RWPE1 (cell line): Measurements from ENCODE around the gene EEA1.
A peak's percentile ranks its signal among the peaks of the same experiment; 100 is the strongest.

Experiments
- CTCF ChIA-PET: fragments of 350-600 bp; sonication (Branson Sonifier 250); formaldehyde crosslinking; extraction: SDS; loops from one replicate; lab custom pipeline; 2021; lab: Yijun Ruan, JAX
- POLR2A ChIA-PET: fragments of 400-600 bp; formaldehyde crosslinking; extraction: SDS; loops from one replicate; lab custom pipeline; 2020; ENCODE audit warnings: antibody characterized with exemption; ENCODE audit not compliant: low non-redundant PET; lab: Yijun Ruan, JAX
- DNase-seq: peaks from one replicate; pipeline ENCODE4 v3.0.0; 2012; ENCODE audit warnings: low spot score
- H3K27ac ChIP-seq: fragments of 450-650 bp; 2 replicates; pipeline ENCODE4 v1.5.1; 2017
- TF ChIP-seq, protein P1 (sequence below): fragments of 450-650 bp; conservative IDR thresholded peaks from 2 replicates; pipeline ENCODE4 v1.5.1; 2017; ENCODE audit warnings: low read depth, mild to moderate bottlenecking

EEA1 gene

DNA sequence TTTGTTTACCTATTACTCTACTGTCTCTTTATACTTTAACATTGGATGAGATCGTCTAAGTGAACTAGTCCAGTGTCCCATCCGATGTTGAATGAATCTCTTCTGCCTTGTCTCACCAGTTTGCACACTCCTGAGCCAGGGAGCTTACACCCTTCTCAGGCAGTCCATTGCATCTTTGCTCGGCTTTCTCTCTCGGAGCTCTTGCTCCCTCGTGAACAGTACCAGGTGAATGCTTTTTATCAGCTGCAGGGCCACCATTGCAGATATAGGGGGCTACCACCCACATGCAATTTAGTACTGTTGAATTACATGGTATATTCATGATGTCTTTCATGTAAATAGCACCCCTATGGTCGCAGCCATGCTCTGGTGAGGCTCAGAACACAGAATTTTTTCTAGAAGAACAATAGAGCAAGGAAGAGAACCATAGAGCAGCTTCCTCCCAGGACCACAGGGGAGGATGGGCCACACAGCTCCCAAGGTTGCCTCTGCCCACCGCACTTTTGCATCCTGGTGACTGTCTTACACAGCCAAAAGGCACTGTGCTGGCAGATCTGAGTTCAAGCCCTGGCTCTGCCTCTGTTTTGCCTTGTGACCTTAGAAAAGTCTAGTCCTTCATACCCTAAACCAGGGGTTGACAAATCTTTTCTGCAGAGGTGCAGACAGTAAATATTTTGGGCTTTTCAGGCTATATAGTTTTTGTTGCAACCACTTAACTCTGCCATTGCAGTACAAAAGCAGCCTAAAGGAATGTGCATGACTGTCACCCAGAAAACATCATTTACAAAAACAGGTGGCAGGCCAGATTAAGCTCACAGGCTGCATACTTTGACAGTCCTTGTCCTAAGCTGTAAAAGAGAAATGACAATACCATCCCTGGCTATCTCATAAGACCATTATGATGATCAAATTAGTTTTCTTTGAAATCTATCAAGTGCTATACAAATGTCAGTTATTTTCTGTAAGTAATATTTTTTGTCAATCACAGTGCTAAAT, 190.9 kb downstream of the EEA1 start:
- DNase-seq = no peak
- CTCF ChIA-PET = interaction anchor here (0.6 to 0.7 kb wide), 2 partner anchors 21 to 859 kb away, joined by 3 to 4 read pairs; no protein-coding TSS in a partner anchor
- POLR2A ChIA-PET = no interaction called here
- TF ChIP-seq, protein P1, sequence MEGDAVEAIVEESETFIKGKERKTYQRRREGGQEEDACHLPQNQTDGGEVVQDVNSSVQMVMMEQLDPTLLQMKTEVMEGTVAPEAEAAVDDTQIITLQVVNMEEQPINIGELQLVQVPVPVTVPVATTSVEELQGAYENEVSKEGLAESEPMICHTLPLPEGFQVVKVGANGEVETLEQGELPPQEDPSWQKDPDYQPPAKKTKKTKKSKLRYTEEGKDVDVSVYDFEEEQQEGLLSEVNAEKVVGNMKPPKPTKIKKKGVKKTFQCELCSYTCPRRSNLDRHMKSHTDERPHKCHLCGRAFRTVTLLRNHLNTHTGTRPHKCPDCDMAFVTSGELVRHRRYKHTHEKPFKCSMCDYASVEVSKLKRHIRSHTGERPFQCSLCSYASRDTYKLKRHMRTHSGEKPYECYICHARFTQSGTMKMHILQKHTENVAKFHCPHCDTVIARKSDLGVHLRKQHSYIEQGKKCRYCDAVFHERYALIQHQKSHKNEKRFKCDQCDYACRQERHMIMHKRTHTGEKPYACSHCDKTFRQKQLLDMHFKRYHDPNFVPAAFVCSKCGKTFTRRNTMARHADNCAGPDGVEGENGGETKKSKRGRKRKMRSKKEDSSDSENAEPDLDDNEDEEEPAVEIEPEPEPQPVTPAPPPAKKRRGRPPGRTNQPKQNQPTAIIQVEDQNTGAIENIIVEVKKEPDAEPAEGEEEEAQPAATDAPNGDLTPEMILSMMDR = no peak
- H3K27ac ChIP-seq = no peak overlapping the region

DNA sequence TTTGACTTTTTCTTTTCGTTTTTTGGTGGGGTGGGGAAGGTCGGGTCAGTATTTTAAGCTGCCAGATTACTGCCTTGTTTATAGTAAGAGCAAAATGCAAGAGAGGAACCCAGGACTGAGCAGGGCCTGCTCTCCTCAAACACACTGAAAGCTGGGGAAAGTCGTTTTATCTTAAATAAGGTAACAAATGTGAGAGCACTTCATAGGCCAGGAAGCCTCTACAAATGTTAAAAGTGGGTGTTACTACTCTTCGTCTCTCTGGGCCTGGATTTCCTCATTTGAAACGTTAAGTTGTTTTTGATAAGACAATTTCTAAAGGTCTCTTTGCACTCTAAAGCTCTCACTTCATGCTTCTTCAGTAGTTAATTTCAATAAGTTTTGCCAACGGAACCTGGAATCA, 192.5 kb downstream of the EEA1 start:
- TF ChIP-seq, protein P1 = no peak
- ChIA-PET POLR2A (no interaction called here), CTCF (interaction anchor here (0.5 to 0.8 kb wide), 2 partner anchors 76 to 517 kb away, joined by 3 read pairs; no protein-coding TSS in a partner anchor)
- DNase-seq = no peak
- H3K27ac ChIP-seq = no peak overlapping the region

DNA sequence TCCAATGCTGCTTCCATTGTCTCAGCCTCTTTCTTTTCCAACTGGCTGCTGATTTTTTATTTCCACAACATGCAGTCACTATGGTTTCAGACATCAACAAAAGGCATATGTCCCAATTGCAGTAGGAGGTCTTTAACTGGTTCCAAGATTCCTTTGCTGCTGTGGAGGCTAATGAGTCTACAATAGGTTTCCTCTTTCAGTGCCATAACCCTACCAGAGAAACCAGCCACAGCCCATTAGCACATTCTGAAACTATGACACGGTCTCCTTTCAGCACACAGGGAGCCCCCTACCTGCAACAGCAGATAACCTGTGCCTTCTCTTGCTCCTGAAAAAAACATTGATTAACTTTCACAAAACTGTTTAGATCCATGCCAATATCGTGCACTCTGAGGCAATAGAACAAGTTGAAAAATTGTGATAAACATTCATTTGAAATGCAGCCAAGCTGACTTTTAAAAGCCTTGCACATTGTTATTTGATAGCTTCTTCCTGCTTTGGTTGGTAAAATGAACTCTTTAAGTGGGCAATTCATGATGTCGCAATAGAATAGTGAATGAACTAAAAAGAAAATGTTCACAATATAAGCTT, 193.9 kb downstream of the EEA1 start:
- peak; percentile 15 for DNase-seq
- TF ChIP-seq, protein P1 = no peak
- POLR2A ChIA-PET = no interaction called here
- CTCF ChIA-PET = interaction anchor here (0.6 kb wide), 2 partner anchors 711 to 1096 kb away, joined by 3 to 4 read pairs; no protein-coding TSS in a partner anchor
- H3K27ac ChIP-seq = peak overlapping the region; percentile 59

DNA sequence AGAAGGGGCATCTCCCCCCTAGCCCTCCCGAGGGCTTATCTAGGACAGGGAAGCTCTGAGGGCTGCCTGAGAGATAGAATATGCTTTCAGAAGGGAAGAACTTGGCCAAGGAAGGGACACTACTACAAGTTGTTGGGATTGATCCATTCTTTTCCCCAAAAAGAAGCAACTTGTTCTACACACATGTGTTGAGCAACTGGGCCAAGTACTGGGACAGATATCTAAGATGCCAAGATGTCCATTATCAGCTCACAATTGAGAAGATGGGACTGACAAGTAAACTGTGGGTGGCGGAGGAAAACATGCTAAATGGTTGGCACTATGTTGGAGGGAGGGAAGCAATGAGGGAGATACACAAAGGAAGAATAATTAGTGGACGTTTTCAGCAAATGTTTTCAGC, 195.4 kb downstream of the EEA1 start:
- TF ChIP-seq, protein P1 = no peak
- ChIA-PET POLR2A (no interaction called here), CTCF (no interaction called here)
- no peak overlapping the region for H3K27ac ChIP-seq
- DNase-seq = no peak

DNA sequence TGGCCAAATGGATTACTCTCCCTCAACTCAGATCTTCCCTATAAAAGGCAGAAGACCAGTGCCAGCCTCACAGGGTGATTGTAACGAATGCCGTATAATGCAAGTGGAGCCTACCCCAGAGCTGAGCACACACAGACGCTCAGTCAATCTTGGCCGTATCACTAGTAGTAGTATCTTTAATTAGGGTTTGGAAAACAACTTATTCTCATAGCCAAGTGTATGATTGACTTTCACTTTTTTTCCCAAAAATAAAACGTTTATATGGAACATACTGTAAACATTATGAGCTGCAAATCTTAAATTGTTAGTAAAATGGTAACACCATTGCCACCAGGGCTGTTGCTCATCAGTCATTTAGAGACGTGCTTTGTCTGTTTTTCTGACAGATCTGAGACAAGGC, 195.9 kb downstream of the EEA1 start:
- no peak for DNase-seq
- ChIA-PET CTCF (no interaction called here), POLR2A (no interaction called here)
- TF ChIP-seq, protein P1 = no peak
- H3K27ac ChIP-seq = no peak overlapping the region

DNA sequence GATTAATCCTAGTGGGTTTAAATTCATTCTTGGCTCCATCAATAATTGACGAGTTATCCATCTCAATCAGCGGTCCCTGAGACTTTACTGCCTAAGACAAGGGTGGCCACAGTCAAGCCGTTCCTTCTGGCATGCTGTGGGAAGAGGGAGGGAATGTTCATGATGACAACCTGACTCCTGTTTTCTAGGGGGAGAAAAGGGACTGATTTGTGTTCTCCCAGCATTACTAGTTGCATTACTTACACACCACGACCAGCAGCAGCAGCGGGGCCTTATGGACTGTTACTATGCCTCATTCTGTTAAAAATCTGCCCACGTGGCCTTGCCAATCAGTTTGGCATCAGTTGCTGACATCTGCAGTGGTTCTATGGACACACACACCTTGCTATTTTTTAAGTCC, 196.4 kb downstream of the EEA1 start:
- no peak for DNase-seq
- no peak overlapping the region for H3K27ac ChIP-seq
- CTCF ChIA-PET = no interaction called here
- TF ChIP-seq, protein P1 = no peak
- POLR2A ChIA-PET = no interaction called here
